GM10266 (cell line): Measurements from ENCODE around the gene FAM185A.
"Not testable (repeated sequence)": the region's sequence is repeated elsewhere in the genome, so short reads cannot be mapped to it uniquely, and the experiment has no call there.

ENCODE experiments used
- DNase-seq: peaks from one replicate; pipeline ENCODE4 v3.0.0; 2012; ENCODE audit errors: extremely low spot score
- CTCF ChIP-seq: IDR thresholded peaks from 2 replicates; pipeline ENCODE4 v1.5.1; 2012; ENCODE audit warnings: mild to moderate bottlenecking, low read depth; ENCODE audit not compliant: control insufficient read depth, insufficient read depth; ENCODE audit errors: missing control alignments

FAM185A gene

GRCh38 chr7:102836191-102836919 is 87.6 kb downstream of the FAM185A start:
- TF ChIP-seq CTCF, result no peak
- no peak for DNase-seq

- no peak for DNase-seq
- TF ChIP-seq CTCF, result no peak
These were observed 88.2 kb downstream of the FAM185A start for GRCh38 chr7:102836977-102837376.

GRCh38 chr7:102837802-102838201 is 89.0 kb downstream of the FAM185A start:
- no peak for TF ChIP-seq CTCF
- no peak for DNase-seq

GRCh38 chr7:102838572-102839101 is 89.8 kb downstream of the FAM185A start:
- not testable (repeated sequence) for DNase-seq

- DNase-seq, result no peak
- TF ChIP-seq CTCF, result no peak
These were observed 91.6 kb downstream of the FAM185A start for GRCh38 chr7:102840404-102840803.

- no peak for DNase-seq
- no peak for TF ChIP-seq CTCF
These were observed 92.5 kb downstream of the FAM185A start for GRCh38 chr7:102841290-102841689.

- DNase-seq, result no peak
- no peak for TF ChIP-seq CTCF
These were observed 93.5 kb downstream of the FAM185A start for GRCh38 chr7:102842284-102842683.
